Right renal pelvis (tissue), 4 donors: ENCODE measurements around the gene SMARCC2. TPM values are rescaled to one million over a fixed set of nuclear protein-coding genes. Genes with fewer than 3 reads are reported as not detected.
A peak's percentile ranks its signal among the peaks of the same experiment; 100 is the strongest.
"Not testable (repeated sequence)": the region's sequence is repeated elsewhere in the genome, so short reads cannot be mapped to it uniquely, and the experiment has no call there.

ENCODE experiments used
- DNase-seq, 4 donors: peaks; one replicate each; pipeline ENCODE4 v3.0.0-alpha.2; 2013; ENCODE audit warnings: low read depth in 4 of 4, low spot score in 3 of 4, missing footprints in 1 of 4
- polyA plus RNA-seq, 4 donors: library from polyadenylated mRNA; unstranded; fragments of 120-200 nt; gene quantifications; one replicate each; pipeline ENCODE4 v1.2.1, GENCODE V29; 2013; ENCODE audit not compliant: insufficient read length in 4 of 4

The SMARCC2 gene
- polyA plus RNA-seq, 4 donors, result 110 to 133 (median 130) TPM

- no peak for DNase-seq
Measured at GRCh38 chr12:56213878-56214277, 24.6 kb upstream of the SMARCC2 start.

GRCh38 chr12:56212361-56212760 is 23.1 kb upstream of the SMARCC2 start:
- no peak for DNase-seq

DNA sequence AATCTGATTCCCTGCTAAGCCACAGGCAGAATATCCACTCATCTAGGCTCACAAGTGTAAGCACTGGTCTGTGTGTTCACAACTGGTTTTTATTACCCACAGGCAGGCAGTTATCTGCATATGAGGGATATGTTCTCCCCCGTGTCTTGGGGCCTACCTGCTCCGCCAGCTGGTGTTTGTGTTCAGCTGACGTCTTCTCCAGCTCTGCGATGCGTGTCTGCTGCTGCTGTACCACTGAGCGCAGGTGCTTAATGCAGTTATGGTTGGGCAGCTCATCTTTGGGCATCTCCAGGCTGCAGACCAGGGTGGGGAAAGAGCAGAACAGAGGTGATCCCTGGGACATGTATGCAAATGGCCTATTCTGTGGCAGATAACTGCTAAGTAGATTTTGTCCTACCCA is 18.7 kb upstream of the SMARCC2 start:
- no peak for DNase-seq

GRCh38 chr12:56206452-56207166 is 17.3 kb upstream of the SMARCC2 start:
- no peak for DNase-seq

DNA sequence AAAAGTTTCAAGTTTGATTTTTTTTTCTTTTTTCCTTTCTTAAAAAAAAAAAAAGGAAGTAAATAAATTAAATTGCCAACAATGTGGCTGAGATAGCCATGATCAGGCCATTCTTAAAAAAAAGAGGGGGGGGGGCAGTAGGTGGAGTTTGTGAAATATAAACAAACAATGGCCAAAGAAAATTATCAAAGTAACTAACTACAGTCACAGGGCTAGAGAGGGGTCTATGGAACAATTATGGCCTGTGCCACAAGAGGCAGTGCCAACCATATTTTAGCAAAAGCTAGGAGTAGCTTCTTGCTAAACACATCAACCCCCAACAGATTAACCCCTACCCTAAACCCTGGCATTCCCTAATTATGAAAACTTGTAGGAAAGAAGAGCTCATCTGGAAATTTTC is 16.2 kb upstream of the SMARCC2 start:
- no peak for DNase-seq

DNA sequence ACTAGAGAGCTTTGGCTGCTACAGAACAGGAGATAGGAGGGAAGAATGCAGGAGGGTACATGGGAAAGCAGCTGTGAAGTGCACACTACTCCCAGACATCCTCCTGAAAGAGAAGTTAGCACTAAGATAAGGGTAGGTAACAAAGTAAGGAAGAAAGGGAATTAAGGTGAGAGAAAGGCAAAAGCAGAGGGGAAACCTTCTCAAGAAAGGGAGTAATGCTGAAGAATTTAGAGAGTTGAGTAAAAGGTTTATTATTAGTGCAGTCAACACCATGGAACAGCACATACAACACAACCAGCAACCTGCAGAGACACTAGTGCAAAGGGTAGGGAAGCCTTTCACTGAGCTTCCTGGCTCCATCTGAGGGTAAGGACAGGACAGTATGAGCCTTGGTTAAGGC is 15.0 kb upstream of the SMARCC2 start:
- no peak for DNase-seq

DNA sequence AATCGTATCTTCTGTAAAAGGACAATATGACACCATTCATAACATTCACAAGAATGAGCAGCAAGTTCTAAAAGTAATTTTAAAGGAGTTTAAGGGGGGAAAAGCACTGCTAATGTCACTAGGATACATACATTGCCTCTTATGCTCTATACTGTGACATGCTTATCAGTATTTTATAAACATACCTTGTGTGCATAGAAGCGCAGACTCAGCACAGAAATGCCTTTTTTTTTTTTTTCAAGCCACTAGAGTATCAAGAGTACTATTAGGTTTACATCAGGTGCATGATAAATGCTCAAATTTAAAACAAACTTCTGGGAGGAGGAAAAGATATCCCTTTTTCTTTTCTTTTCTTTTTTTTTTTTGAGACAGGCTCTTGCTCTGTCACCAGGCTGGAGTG is 13.6 kb upstream of the SMARCC2 start:
- DNase-seq, result no peak

DNA sequence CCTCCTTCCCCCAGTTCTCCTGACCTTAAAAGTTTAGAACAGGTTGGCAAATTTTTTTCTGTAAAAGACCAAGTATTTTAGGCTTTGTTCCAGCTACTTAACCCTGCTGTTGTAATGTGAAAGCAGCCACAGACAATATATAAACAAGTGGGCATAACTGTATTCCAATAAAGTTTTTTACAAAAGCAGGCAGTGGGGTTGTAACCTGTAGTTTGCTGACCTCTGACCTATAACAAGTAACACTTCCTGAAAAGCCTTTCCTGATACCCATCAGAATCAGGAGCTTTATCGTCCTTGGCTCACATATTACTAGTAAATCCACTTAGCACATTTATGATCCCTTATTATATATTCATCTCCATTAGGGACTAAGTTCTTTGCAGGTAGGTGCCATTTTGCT is 13.1 kb upstream of the SMARCC2 start:
- no peak for DNase-seq

- no peak for DNase-seq
Measured at GRCh38 chr12:56198836-56199235, 9.6 kb upstream of the SMARCC2 start.

DNA sequence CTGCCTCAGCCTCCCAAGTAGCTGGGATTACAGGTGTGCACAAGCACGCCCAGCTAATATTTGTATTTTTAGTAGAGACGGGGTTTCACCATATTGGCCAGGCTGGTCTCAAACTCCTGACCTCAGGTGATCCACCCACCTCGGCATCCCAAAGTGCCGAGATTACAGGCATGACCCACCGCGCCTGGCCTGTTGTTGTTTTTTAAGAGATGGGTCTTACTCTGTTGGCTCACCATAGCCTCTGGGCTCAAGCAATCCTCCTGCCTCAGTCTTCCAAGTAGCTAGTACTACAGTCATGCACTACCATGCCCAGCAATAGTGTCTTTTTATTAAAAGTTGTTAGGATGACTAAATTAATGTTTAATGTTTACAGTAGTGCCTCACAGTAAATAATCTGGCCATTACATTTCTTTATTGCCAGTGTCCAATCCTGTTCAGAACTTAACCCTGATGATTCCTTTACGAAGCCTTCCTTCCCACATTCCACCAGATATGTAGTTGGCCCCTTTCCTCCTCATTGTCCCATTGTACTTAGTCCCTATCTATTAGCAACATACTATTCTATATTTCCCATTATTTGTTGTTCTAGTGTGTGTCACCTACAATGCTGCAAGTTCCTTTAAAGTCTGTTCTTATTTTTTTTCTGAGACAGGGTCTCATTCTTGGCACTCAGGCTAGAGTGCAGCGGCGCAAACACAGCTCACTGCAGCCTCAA is 8.8 kb upstream of the SMARCC2 start:
- no peak for DNase-seq

- DNase-seq, result not testable (repeated sequence)
Measured at GRCh38 chr12:56196818-56197550, 7.7 kb upstream of the SMARCC2 start.

GRCh38 chr12:56193025-56193578 is 3.8 kb upstream of the SMARCC2 start:
- peak; percentile 69 to 81 (median 76) for DNase-seq

DNA sequence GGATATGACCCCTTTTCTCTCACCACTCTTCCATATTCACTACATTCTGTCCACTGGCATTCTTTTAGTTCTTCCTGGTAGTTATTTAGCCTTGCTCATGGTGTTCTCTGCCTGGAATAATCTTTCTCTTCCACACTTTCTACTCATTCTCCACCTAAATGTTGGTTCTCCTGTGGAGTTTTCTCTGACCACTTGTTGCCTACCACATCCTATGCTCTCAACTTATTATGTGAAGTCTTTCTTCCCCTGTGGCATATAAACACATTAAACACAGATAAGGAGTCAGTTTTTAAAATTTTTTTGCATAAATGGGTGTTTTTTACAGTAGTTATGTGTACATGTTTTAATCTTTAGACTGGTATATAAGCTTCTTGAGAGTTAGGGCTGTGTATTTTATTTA is 3.3 kb upstream of the SMARCC2 start:
- DNase-seq, result no peak

- DNase-seq, result no peak
Measured at GRCh38 chr12:56190695-56191155, 1.4 kb upstream of the SMARCC2 start.

DNA sequence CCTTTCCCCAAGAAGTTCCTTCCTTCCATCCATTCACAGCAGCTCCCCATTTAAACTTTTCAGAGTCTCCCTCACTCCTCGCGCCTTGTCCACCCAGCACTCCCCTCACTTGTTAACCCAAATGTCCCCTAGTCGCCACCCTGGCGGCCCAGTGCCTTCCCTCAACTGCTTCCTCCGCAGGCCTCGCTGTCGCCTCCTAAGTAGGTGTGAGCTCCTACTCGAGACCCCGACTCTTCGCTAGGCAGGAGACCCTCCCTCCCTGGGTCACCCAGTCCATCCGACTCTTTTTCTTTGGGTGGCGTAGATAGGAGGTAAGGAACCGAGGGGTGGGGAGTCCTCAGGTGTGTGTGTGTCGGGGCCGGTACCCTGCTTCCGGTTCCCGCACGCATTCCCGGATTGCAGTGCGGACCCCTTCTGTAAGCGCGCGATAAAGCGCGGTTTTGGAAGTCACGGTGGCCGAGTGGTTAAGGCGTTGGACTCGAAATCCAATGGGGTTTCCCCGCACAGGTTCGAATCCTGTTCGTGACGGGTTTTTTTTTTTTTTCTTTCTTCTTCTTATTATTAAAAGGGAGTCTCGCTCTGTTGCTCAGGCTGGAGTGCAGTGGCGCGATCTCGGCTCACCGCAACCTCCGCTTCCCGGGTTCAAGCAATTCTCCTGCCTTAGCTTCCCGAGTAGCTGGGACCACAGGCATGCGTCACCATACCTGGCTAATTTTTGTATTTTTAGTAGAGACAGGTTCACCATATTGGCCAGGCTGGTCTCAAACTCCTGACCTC is 823 bp upstream of the SMARCC2 start:
- peak; percentile 86 to 90 (median 88) for DNase-seq

DNA sequence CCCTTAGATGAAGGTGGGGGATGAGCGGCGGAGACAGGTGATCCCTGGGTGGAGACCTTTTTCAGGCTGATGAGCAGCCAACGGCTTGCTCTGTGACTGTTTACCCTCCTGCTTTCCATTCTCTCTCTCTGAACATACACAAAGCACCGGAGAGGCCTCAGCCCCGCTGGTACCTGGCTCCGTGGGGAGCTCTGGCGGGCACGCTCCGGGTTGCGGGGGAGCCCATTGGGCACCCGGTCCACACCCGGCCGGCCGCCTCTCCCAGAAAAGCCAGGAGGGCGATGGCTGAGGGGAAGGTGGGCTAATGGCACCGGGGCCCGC is 545 bp downstream of the SMARCC2 start:
- DNase-seq, result no peak

DNA sequence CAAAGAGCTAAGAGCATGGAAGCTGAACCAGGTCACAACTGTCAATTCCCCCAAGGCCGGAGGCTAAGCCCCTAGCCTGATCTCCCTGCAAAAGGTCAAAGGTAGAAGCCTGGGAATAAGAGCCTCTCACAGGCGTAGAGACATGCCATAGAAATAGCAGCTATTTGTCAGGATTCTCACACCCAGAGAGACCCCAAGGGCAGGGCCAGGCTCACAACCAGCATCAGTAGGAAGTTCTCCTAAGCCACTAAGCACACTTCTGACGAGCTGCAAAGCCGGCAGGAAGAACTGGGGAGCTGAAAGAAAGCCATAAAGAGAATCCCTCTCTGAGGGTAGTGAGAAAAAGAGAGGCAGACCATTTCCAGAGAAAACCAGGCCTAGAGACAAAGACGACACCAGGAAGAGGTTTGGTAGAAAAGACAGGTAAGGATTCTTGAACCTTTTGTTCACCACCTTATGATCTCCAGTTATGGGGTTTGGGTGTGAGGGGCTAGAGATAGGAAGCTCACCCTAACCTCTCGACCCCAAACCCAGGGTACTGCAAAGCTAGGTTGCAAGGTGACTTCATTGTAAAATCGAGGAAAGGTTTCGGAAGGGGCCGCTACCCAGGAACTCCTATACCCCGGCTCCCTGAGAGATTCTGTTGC is 1.0 kb downstream of the SMARCC2 start:
- DNase-seq, result no peak

DNA sequence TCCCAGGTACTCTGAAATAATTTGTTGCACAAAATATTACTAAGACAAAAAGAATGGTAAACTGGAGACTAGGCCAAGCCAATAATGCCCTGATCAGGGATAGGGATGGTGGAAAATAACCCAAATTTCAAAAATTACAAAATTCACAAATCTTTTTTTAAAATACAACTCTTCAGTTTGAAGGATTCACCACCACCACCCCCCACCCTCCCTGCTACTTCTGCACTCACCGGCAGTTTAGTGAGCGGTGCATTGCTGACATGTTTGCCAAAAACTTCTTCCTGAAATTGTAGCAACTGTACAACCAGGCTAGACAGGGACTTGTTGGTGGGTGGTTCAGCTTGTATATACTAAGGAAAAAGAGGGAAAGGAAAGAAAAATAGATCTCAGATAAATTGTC is 2.3 kb downstream of the SMARCC2 start:
- no peak for DNase-seq

- no peak for DNase-seq
Measured at GRCh38 chr12:56178347-56178746, 10.9 kb downstream of the SMARCC2 start.

DNA sequence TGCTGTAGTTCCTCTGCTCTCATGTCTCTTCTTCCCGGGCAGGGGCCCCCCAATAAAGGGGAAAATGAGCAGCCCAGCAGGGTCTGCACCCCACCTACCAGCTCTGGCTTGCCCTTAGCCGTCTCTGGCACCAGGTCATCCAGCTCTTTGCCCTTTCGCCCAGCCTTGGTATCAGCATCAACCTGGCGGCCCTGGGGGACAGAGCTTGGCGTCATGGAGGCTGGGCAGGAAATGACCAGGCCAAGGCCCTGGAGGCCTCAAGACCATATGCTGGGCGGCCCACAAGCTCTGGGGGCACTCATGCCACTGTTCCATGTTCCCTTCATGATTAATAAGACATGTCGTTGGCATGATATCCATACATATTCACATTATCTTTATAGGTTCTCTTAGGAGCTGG is 16.4 kb downstream of the SMARCC2 start:
- no peak for DNase-seq
